Umbilical cord (tissue), 2 donors: ENCODE data around the gene RBM4. TPM values are rescaled to one million over a fixed set of nuclear protein-coding genes. Genes with fewer than 3 reads are reported as not detected.
A peak's percentile ranks its signal among the peaks of the same experiment; 100 is the strongest.

Source experiments
- DNase-seq: peaks from one replicate; pipeline ENCODE4 v3.0.0-alpha.2; 2015; ENCODE audit warnings: low spot score
- total RNA-seq: library from RNA; depleted of rRNA; stranded (reverse); fragments of >200 nt; gene quantifications from one replicate; pipeline ENCODE4 v1.2.3, GENCODE V29; 2014; ENCODE audit warnings: low replicate concordance; ENCODE audit not compliant: insufficient read depth

Gene RBM4
- total RNA-seq, 1 donor from 2014 or later: 64.3 TPM

DNA sequence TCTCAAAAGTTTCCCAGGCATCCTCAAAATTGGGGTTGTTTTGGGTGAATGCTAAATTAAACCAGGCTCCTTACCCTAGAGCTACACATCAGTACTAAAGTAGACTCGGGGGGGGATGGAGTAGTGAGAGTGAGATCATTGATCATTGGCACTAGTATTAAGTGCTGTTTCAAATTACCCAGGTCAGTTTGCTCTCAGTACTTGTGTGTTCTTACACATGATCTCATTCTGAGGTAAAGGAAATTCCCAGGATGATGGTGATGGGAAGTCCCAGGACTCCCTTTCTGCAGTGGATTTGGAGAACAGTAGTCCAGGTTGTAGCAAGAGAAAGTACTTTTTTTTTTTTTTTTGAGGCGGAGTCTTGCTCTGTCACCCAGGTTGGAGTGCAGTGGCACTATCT is 12.5 kb downstream of the RBM4 start:
- no peak for DNase-seq

GRCh38 chr11:66652651-66653050 is 14.1 kb downstream of the RBM4 start:
- no peak for DNase-seq

GRCh38 chr11:66653123-66653522 is 14.6 kb downstream of the RBM4 start:
- DNase-seq: no peak

DNA sequence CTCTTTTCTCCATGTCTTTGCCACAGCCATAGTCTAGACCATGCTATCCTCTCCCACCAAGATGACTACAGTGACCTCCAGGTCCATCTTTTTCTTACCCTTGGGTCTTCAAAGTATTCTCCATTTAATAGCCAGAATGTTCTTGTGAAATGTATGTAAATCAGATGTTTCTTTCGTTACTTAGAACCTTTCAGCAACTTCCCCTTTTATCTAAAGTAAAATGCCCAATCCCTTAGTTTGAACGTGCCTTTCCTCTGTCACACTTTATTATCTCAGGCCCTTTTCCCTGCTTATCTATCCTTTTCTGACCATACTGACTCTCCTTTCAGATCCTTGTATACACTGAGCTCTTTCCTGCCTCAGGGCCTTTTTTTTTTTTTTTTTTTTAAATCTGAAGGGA is 21.3 kb downstream of the RBM4 start:
- no peak for DNase-seq

DNA sequence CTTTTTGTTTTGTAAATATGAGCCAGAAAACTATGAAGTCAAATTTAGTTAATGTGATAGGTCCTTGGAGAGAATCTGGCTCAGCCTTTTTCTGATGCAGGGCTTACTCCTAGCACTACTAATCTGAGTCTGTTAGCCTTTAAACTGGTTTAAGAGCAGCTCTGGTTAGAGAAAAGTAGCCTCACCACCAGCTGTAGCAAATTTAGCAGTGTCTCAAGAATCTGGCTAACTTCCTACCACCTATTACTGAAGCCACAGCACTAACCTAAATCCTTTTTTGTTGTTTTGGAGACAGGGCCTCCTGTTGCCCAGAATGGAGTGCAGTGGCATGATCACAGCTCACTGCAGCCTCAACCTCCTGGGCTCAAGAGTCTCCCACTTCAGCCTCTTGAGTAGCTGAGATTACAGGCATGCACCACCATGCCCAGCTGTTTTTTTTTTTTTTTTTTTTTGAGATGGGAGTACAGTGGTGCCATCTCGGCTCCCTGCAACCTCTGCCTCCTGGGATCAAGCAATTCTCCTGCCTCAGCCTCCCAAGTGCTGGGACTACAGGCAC is 25.3 kb downstream of the RBM4 start:
- no peak for DNase-seq

- no peak for DNase-seq
These were observed 26.9 kb downstream of the RBM4 start for GRCh38 chr11:66665369-66665768.

- no peak for DNase-seq
These were observed 32.3 kb downstream of the RBM4 start for GRCh38 chr11:66670816-66671215.

- DNase-seq: no peak
These were observed 36.6 kb downstream of the RBM4 start for GRCh38 chr11:66674964-66675602.

GRCh38 chr11:66676282-66676919 is 37.9 kb downstream of the RBM4 start:
- no peak for DNase-seq

- no peak for DNase-seq
These were observed 38.6 kb downstream of the RBM4 start for GRCh38 chr11:66676931-66677598.

DNA sequence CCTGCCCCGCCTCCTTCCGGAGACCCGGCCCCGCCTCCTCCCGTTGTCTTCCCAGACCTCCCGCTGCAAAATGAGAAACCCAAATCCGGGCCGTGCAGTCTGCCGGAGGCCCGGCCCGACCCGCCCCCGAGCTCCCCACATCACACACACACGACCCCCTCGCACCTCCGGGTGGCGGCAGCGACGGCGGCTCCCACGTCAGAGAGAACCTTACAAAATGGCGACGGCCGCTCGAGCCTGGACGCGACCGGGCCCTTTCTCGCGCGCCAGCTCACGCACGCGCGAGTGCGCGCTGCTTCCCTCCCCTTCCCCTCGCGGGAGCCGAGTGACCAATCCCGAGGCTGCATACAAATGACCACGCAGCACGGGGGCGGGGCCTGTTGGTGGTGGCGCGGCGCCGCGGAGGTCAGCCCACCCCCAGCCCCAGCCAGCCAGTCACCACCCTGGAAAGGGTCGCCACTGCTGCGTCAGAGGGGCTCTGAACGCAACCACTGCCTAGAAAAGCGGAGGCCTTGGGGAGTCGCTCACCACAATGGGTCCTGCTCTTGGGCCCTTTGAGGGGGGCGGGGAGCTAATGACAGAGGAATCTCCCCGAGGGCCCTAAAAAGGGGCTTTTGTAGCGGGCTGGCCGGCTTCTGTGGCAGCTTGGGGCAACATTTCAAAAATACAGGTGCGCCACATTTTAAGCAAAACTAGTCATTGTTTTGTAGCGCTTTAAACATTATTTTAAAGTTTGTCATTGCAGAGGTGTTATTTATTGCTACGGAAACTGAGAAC is 39.3 kb downstream of the RBM4 start, which contains the start of gene RBM4B:
Gene RBM4B (minus strand): TSS at position 289 of the 777 bp plus-strand sequence. CDS start 808 bp downstream, outside the sequence.
- DNase-seq: peak; percentile 98

- DNase-seq: no peak
These were observed 42.6 kb downstream of the RBM4 start for GRCh38 chr11:66680966-66681645.

DNA sequence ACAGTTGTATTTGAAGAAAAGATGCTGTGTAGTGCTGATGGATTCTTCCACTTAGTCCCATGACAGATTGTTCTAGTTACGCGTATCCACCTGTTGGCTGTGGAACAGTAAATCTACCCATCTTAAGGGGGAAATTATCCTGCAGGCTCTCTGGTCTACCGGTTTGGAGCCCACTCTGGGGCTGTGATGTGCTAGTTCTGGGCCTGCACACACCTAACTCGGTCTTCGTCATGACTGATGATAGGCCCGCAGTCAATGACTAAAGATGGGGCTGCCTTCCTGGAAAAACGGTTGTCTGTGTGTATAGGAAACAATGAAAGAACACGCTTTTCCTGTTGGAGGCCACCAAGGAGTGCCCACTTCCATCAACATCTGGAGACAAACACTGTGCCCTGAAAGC is 45.4 kb downstream of the RBM4 start:
- DNase-seq: no peak

DNA sequence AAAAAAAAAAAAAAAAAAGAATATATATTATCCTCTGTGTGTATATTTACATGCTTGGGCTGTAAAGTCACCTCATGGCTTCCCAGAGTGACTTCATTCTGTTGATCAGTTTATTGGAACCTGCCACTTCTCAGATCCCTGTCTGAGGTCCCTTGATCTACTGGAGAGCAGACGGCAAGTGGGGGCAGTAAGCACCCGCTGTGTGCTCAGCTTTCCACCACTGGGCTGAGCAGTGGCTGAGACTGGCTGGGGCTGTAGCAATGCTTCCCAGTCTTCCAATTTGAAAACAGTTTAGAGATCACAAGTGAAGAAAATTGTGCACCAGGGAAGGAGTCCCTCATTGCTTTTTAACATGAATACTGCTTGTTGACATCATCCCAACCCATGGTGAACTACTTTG is 46.1 kb downstream of the RBM4 start:
- DNase-seq: no peak

DNA sequence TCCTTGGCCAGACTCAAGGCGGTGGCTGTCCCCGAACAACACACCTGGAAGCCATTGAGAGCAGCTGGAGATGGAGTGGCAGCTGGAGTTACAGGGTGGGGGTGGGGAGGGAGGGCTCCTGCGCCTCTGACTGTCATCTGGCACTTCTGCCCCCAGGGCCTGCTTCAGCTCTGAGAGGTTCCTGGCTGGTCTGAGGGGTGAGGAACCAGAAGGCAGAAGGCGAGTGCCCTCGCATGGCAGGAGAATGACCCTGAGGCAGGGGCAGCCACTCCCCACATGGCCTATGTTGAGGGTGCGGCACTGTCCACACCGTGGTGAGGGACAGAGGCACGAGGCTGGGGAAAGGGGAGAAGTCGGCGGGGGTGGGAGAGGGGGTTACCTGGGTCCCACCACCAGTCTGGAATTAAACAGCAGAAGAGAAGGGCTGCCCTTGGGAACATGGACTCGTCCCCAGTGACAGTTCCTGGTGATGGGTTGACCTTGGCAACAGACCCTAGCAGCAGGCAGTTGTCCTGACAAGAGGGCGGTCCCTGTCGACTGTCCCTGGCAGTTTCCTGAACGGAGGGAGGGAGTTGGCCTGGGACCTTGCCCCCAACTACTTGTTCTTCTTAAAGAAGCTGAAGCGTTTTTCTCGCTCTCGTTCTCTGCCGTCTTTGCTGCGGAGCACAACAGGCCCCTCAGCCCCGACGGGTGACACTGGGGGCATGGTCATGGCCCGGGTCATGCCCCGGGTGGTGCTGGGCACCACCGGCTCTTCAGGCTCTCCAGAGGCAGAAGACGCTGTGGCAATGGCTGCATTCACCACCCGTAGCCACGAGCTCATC is 47.0 kb downstream of the RBM4 start:
- DNase-seq: no peak

DNA sequence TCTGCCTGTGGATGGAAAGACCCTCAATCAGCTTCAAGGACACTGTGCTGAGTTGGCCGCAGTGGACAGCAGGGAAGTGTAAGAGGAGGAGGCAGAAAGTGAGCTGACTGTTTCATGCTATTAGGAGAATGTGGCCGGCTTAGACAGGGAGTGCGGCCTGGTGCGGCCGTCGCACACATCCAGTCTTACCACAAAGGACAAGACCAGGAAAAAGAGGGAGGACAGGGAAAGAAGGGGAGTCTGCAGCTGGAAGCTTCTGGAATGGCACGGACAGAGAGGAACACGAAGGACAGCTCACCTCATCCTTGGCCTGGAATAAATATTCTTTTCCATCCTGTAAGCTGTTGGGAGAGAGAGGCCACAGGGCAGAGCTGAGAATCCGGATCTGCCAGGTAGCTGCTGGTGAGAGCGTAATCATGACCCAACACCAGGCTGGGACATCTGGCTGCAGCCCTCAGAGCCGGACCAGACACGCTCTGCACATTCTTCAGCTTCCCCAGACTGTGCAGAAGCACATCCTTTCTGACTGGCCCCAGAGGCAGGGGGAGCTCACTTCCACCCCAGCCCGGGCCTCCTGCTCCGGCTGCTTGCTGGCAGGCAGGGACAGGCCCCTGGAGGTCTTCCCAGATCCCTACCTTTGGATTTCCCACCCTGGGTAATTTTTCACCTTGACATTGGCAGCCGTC is 47.7 kb downstream of the RBM4 start:
- DNase-seq: peak; percentile 78

GRCh38 chr11:66686801-66687750 is 48.6 kb downstream of the RBM4 start:
- DNase-seq: no peak

GRCh38 chr11:66687831-66688281 is 49.4 kb downstream of the RBM4 start:
- no peak for DNase-seq
